DND-41 (cell line): ENCODE results near the gene NLRP12.

ENCODE experiments used
- CTCF ChIP-seq: IDR thresholded peaks from 2 replicates; pipeline ENCODE4 v1.5.1; 2012; ENCODE audit warnings: borderline replicate concordance, low read length, moderate library complexity, mild to moderate bottlenecking; ENCODE audit not compliant: poor library complexity, severe bottlenecking; ENCODE audit errors: extremely low read depth
- EZH2 ChIP-seq: IDR thresholded peaks from 3 replicates; pipeline ENCODE4 v1.6.1; 2012; ENCODE audit warnings: borderline replicate concordance, low read depth, mild to moderate bottlenecking, moderate library complexity, low read length, inconsistent platforms; ENCODE audit not compliant: severe bottlenecking

GRCh38 chr19:53801257-53801656 is 22.9 kb downstream of the NLRP12 start:
- TF ChIP-seq EZH2 (no peak), CTCF (no peak)
